Right lobe of liver (tissue), 6 donors: ENCODE data around the gene SHISA3. TPM values are rescaled to one million over a fixed set of nuclear protein-coding genes. Genes with fewer than 3 reads are reported as not detected.
"Not testable (repeated sequence)": the region's sequence is repeated elsewhere in the genome, so short reads cannot be mapped to it uniquely, and the experiment has no call there.

Experiments
- ATAC-seq, 4 donors: fragments of 200-7000 bp; cut with Tn5 transposase; one replicate each; pipeline ENCODE4 v1.9.1; 2020; ENCODE audit warnings: mild to moderate bottlenecking in 4 of 4, moderate library complexity in 4 of 4
- DNase-seq, 3 donors: peaks; one replicate each; pipeline ENCODE4 v3.0.0-alpha.2; 2020
- H3K27ac ChIP-seq, 3 donors: fragments of 200-600 bp; one replicate each; pipeline ENCODE4 v1.8.0; 2022
- H3K27me3 ChIP-seq, 2 donors: fragments of 200-600 bp; one replicate each; pipeline ENCODE4 v1.8.0; 2022
- H3K36me3 ChIP-seq, 4 donors: fragments of 200-600 bp; sonication (generic) in 1 of 4; one replicate each; pipeline versions ENCODE4 v1.5.1 to v1.8.0; 2017 to 2022; ENCODE audit warnings: control low read depth in 1 of 4
- H3K4me1 ChIP-seq, 4 donors: fragments of 200-600 bp; sonication (generic) in 1 of 4; one replicate each; pipeline versions ENCODE4 v1.5.1 to v1.8.0; 2017 to 2022; ENCODE audit warnings: control low read depth in 1 of 4
- H3K4me3 ChIP-seq, 3 donors: fragments of 200-600 bp; one replicate each; pipeline ENCODE4 v1.8.0; 2022
- H3K9me3 ChIP-seq, 4 donors: fragments of 200-600 bp; sonication (generic) in 1 of 4; one replicate each; pipeline versions ENCODE4 v1.5.1 to v1.8.0; 2017 to 2022; ENCODE audit warnings: control low read depth in 1 of 4
- POLR2A ChIP-seq: fragments of 450-650 bp; IDR thresholded peaks from one replicate; pipeline ENCODE4 v1.6.1; 2017; ENCODE audit warnings: antibody characterized with exemption, mild to moderate bottlenecking
- WGBS: methylation state at CpG from one replicate; pipeline ENCODE4 v1.1.6; 2018; ENCODE audit warnings: low coverage, low lambda C conversion rate; ENCODE audit not compliant: insufficient coverage; ENCODE audit errors: missing lambda C conversion rate; 5-methylcytosine and 5-hydroxymethylcytosine counted together
- intact Hi-C, 2 donors: fragments of 100-400 bp; cut with DNase I; formaldehyde crosslinking; loops; one replicate each; pipeline versions ENCODE4 v1.11.2 to v1.14.1; 2022
- total RNA-seq, 6 experiments: library from RNA; depleted of rRNA in 2 of 6; stranded (reverse); fragments of >200 nt in 2 of 6; fragmentation: NEBNext Ultra II Directional in 3 of 6; extraction: Animal tissue kit (Norgen Biotek cat#: 25700) in 3 of 6; gene quantifications; one replicate each; pipeline versions ENCODE4 v1.1.0 to v1.2.4, GENCODE V29; 2016 to 2023
- TF ChIP-seq, protein P1 (sequence below), 4 donors: fragments of 200-600 bp in 3 of 4; fragments of 450-650 bp in 1 of 4; IDR thresholded peaks; one replicate each; pipeline versions ENCODE4 v1.5.1 to v1.8.0; 2016 to 2022; ENCODE audit warnings: antibody characterized with exemption in 4 of 4, mild to moderate bottlenecking in 2 of 4
- donor health status: DM: no; HTN: yes; CAD: no.
- donor health status: DM: no; HTN: no; CAD: no.
- donor health status: DM: no; HTN: no; CAD: no.
- donor health status: DM: no; HTN: yes; CAD: no.
- donor health status: DM: no; HTN: yes; CAD: no.

SHISA3 gene
- total RNA-seq, 6 experiments from 2014 or later: 0.12 to 0.69 (median 0.36) TPM

DNA sequence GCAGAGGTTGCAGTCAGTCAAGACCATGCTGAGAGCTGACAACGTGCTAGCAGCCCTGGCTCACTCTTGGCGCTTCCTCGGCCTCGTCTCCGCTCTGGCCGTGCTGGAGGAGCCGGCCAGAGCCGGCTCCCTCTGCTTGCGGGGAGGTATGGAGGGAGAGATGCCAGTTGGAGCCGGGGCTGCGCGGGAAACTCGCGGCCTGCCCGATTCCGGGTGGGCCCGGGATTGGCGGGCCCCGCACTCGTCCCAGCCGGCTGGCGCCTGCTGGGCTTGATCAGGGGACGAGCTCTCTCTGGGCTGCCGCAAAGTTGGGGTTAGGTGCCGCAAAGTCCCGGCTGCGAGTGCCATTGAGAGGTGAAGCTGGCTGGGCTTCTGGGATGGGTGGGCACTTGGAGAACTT, 27.8 kb upstream of the SHISA3 start:
- DNase-seq: no peak
- H3K27ac ChIP-seq: no peak overlapping the region
- H3K27me3 ChIP-seq: no peaks in the 10 kb centered on the region
- no peak for ATAC-seq
- no CpG with 5 or more reads among the region's 27 CpGs for WGBS
- no peaks in the 10 kb centered on the region for H3K4me1 ChIP-seq
- H3K36me3 ChIP-seq: no peaks in the 10 kb centered on the region
- no peaks in the 10 kb centered on the region for H3K9me3 ChIP-seq
- TF ChIP-seq, protein P1, sequence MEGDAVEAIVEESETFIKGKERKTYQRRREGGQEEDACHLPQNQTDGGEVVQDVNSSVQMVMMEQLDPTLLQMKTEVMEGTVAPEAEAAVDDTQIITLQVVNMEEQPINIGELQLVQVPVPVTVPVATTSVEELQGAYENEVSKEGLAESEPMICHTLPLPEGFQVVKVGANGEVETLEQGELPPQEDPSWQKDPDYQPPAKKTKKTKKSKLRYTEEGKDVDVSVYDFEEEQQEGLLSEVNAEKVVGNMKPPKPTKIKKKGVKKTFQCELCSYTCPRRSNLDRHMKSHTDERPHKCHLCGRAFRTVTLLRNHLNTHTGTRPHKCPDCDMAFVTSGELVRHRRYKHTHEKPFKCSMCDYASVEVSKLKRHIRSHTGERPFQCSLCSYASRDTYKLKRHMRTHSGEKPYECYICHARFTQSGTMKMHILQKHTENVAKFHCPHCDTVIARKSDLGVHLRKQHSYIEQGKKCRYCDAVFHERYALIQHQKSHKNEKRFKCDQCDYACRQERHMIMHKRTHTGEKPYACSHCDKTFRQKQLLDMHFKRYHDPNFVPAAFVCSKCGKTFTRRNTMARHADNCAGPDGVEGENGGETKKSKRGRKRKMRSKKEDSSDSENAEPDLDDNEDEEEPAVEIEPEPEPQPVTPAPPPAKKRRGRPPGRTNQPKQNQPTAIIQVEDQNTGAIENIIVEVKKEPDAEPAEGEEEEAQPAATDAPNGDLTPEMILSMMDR (IDR thresholded peaks at IDR 0.05): no peak
- no peak for TF ChIP-seq POLR2A
- H3K4me3 ChIP-seq: no peak overlapping the region
- intact Hi-C loops: no loop called here

DNA sequence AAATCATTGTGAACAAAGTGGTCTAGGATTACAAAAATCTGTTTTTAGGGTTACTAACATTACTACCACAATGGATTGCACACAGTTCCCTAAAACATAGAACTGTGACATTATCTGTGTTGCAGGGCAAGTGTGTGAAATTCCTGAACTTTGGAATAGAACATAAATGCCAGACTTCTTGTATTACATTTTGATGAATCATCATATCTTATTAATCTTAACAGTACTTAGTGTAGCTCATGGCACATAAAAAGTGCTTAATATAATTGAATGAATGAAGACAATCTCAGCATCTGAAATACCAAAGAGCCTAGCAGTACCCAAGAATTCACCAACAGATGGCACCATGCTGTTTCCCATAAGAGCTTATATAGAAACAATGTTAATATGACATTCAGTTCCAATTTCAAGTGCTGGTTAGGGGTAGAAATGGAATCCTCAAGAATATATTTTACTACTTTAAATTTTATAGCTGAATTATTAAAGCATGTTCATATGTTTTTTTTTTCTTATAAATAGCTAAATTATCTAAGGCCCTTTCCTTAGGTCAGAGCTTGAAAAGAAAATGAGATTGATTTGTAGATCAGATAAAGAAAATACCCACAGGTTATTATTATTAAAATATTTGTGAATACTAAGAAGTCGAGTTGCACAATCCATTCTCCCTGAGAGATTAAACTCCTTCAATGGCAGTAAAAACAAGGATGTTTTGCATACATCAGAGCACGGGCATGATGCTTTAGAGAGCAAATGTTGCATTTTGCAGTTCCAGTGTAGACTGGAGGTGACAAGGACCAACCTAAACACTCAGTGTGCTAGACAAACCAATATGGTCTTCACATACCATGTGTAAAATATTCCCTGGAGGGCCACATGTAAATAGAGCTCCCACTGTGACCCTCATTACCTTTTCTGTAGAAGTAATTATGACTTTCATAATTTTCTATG, 25.7 kb upstream of the SHISA3 start:
- TF ChIP-seq POLR2A: no peak
- TF ChIP-seq, protein P1 (IDR thresholded peaks at IDR 0.05): peak; percentile 43 to 74 (median 62)
- Histone ChIP-seq H3K27me3 (no peaks in the 10 kb centered on the region), H3K36me3 (no peaks in the 10 kb centered on the region), H3K4me1 (no peaks in the 10 kb centered on the region), H3K9me3 (no peaks in the 10 kb centered on the region), H3K27ac (no peak overlapping the region), H3K4me3 (no peak overlapping the region)
- ATAC-seq (peak; percentile 47 to 72 (median 54)), DNase-seq (no peak)
- intact Hi-C loops: no loop called here
- WGBS: 30% methylated on average over 2 of the region's 2 CpGs

DNA sequence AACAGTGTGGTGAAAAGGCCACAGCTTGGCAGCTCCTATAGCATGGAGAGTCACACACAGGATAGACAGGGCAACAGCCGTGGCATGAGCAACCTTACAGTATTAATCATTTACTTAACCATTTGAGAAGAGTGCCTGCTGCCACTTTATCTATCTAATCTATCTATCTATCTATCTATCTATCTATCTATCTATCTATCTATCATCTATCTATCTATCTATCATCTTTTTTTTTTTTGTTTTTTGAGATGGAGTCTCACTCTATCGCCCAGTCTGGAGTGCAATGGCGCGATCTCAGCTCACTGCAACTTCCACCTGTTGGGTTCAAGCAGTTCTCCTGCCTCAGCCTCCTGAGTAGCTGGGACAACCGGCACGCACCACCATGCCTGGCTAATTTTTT, 25.0 kb upstream of the SHISA3 start:
- H3K4me1 ChIP-seq, H3K36me3 ChIP-seq, ATAC-seq, intact Hi-C loops, H3K4me3 ChIP-seq, H3K27me3 ChIP-seq, H3K27ac ChIP-seq, H3K9me3 ChIP-seq, DNase-seq: not testable (repeated sequence)
- WGBS: 89% methylated on average over 5 of the region's 6 CpGs

DNA sequence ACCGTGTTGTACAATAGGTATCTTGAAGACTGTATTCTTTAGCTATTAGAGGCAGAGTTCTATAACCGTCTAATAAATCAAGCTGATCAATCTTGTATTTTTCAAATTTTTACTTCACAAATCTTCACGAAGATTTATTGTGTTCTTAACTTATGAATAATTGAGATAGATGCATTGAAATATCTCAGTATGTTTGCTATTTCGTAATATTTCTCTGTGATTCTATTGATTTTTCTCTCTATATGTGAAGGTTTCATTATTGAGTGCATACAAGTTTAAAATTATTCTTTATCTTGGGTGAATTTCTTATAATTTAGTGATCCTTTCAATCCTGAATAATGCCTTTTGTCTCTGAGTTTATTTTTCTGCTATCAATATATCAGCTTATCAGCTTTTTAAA, 19.8 kb upstream of the SHISA3 start:
- WGBS: 66% methylated on average over 4 of the region's 4 CpGs
- intact Hi-C loops: no loop called here
- DNase-seq: no peak
- no peaks in the 10 kb centered on the region for H3K27me3 ChIP-seq
- H3K9me3 ChIP-seq: no peaks in the 10 kb centered on the region
- ATAC-seq: no peak
- no peaks in the 10 kb centered on the region for H3K4me1 ChIP-seq
- no peaks in the 10 kb centered on the region for H3K36me3 ChIP-seq
- TF ChIP-seq, protein P1 (IDR thresholded peaks at IDR 0.05): no peak
- no peak for TF ChIP-seq POLR2A
- H3K27ac ChIP-seq: no peak overlapping the region
- no peak overlapping the region for H3K4me3 ChIP-seq

DNA sequence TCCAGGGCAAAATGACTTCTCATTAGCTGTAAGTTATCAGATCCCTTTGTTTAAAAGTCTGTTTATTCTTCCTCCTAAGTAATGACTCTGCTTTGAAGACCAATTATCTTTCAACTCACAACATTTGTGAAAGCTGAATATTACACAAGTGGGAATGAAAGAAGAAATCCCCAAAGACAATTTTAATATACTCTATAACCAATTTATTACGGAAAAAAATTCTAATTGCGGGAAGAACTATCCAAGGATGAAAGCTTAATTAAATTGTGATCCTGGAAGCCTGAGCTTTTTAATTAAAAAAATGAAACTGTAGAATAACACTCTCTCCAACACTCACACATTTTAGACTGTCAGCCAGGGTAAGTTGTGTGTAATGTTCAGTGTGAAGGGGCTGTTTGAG, 15.6 kb upstream of the SHISA3 start:
- Histone ChIP-seq H3K36me3 (no peaks in the 10 kb centered on the region), H3K27ac (no peak overlapping the region), H3K4me3 (no peak overlapping the region), H3K27me3 (no peaks in the 10 kb centered on the region), H3K9me3 (no peaks in the 10 kb centered on the region), H3K4me1 (no peaks in the 10 kb centered on the region)
- ATAC-seq: no peak
- WGBS: 71% methylated on average over 2 of the region's 2 CpGs
- TF ChIP-seq POLR2A: no peak
- TF ChIP-seq, protein P1 (IDR thresholded peaks at IDR 0.05): no peak
- DNase-seq: no peak
- intact Hi-C loops: no loop called here
